Stimulated activated CD4-positive, alpha-beta T cell treated with anti-CD3 and anti-CD28 coated beads, Interleukin-1b, Interleukin-23, amount 100 ng/mL, for 24 hours (primary cell): ENCODE data around the gene ZNF608.

ENCODE experiments used
- DNase-seq, 4 experiments: peaks; one replicate each; pipeline ENCODE4 v3.0.0-alpha.2; 2020; ENCODE audit warnings: low read depth in 4 of 4, low spot score in 1 of 4

ZNF608 gene

DNA sequence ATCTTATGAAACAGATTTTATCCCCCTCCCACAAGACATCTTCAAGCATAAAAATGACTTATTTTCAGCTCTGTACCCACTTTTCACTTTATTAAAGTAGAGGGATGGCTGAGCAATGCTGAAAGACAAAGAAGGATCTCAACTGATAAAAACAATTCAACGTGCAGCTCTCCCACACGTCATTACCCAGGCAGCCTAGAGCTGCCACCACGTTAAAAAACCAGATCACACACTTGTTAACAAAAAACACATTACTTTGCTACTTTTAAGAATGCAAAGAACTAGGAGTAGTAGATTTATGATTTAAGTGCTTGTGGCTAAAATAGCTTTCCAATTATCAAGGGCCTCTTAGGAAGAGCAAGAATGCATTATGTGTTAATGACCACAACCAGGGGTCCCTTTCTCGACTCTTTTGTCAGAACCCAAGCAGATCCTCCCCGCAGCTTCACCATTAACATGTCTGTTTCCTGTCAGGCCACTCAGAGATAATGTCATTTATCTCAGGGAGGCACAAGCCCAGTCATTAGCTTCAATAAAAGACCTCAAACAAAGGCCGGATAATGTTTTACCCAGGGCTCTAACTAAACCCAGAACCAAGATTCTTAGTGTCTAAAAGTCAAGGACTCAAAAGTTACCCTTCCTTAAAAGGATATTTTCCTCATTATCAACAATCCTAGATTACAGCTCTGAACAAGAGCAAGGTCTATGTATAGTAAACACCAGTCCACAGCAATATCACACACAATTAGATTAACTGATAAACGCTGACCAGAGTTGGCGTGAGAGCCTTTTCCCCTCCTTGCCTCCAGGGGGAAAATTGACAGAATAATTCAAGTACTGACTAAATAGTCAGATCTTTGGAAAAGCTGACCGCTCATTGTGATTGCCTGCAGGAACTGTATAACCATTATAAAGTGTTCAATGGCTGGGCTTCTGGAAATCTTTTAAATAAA, 7.5 kb downstream of the ZNF608 start:
- DNase-seq, result no peak

GRCh38 chr5:124737651-124738050, 8.8 kb downstream of the ZNF608 start:
- DNase-seq, result no peak

GRCh38 chr5:124736805-124737188, 9.6 kb downstream of the ZNF608 start:
- DNase-seq, result no peak

DNA sequence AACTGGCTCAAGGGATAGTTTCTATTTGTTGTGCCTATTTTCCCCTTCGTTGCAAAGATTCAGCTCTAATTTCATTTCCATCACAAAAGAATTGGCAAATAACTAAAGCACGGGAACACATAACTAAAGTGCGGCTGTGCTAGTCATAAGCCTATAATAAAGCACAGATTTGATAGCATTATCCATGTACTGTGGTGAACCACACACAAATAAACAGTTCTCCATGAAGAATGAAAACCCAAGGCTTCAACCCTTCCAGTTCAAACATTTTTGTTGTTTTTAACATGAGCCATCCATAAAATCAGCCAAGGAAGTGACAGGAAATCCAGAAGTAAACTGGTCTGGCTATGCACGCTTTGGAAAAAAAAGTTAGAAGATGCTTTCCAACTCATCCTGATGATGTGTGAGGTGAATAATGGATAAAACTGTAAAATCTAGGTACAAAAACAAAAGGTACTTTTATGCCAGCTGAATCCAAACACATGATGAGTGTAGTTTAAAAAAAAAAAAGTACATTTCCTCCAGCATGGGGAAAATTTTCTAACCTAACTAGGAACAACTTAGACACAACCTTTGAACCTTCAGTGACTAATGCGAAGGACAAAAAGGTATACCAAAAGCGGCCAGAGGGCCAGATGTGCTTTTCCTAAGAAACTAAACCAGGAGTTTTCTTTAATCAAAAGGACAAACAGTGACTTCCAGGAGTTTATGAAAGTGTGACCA, 10.2 kb downstream of the ZNF608 start:
- DNase-seq, result no peak

GRCh38 chr5:124735169-124735858, 11.1 kb downstream of the ZNF608 start:
- DNase-seq, result no peak

DNA sequence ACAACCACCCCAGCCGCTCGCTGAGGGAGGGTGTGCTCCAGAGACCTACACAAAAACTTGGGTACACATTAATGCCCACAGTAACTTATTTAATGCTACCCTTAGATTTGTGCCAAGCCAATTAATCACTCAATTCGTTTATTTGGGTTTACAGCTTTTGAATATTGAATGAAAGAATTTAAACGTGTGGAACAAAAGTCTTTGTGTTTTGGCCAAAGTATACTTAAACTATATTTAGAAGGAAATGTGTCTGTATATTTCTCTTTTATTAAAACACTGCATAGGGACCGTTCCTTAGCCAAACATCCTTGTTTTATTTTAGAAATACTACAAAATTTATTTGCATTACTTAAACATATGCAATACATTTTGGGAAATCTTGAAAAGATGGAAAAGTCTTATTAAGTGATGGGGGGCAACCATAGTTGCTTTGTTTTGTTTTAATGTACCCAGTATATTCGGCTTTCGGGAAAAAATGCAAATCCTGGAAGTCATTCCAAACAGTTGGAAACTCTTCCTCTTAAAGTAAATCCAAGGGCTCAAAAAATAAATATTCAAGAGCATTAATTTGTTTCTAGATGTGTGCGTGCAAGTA, 11.8 kb downstream of the ZNF608 start:
- no peak for DNase-seq

- no peak for DNase-seq
Measured at GRCh38 chr5:124733329-124733650, 13.1 kb downstream of the ZNF608 start.

DNA sequence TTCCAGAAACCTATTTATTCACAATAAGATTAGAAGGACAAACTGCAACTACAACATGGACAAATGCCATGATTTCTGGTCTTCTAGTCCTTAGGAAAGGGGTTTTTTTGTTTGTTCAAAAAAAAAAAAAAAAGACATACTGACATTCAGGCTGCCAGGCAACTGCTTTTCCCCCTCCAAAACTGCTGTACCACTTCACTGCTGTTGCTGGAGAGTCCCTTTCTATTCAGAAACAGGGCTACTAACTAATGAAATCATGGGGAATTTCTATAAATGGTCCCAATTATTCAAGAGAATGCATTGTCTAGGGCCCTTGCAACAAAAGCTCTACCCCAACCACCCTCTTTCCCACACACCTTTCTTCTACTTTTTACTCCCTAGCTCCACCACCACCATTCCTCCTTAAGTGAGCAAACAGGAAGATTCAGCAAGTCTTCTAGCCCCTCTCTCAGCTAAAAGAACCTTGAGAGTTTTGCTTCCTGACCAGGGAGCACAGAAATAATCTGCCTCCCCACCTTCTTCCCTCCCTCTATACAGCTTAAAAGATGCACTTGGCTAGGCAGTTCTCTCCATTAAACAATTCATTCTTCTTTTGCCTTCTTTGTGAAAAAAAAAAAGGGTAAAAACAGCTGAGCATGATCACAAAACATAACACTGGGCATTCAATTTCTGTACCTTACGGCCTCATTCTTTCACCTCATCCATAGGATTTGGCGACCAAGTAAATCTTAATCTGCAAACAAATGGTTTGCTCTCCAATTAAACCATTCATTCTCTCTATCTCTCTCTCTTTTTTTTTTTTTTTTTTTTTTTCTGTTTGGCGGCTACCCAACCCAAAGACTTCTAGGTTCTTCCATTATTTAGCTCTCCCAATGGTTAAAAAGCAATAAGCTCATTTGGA, 13.8 kb downstream of the ZNF608 start:
- no peak for DNase-seq

DNA sequence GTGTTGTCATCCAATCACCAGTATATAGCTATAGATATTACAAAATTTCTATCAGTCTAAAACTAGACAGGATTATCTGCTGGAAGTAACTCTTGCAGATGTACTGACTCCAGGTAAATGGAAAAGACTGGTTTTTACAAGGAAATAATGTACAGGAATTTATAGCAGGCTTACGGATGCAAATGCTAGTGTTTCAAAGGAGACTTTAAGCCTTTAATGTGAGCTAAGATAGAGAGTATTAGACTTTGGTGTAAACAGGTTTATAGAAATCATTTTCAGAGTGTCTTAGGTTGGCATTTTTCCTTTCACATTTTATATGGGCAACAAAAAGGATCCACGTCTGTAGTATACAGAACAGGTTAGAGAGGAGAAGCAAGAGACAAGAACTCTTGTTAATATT, 16.1 kb downstream of the ZNF608 start:
- no peak for DNase-seq

DNA sequence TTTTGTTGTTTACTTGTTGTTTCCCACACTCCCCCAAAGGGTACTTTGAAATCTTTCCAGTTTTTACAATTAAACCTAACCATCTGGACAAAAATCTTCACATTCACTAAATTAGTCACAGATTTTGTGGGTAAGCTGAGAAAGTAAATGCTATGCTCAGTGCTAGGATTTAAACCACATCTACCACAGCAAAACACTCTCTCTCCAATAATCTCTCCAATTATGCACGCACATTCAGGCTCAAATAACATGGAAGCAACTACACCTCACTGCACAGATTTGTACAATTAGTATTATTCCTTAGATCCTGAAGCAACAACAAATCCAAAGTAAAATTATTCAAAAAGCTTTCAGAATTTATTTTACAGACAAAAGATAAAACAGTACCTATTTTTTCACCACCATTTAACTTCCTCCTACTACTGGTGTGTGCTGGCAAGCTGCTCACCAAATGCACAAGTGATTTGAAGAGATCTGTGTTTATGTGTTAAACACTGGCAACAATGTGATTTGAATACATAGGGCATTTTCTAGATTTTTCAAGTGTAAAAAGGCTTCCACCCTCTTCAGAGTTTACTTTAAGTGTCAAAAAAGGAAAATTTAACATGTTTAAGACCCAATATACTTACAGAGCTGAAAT, 16.6 kb downstream of the ZNF608 start:
- DNase-seq, result no peak

- no peak for DNase-seq
Measured at GRCh38 chr5:124728968-124729332, 17.5 kb downstream of the ZNF608 start.

- DNase-seq, result no peak
Measured at GRCh38 chr5:124728331-124728967, 18.0 kb downstream of the ZNF608 start.

DNA sequence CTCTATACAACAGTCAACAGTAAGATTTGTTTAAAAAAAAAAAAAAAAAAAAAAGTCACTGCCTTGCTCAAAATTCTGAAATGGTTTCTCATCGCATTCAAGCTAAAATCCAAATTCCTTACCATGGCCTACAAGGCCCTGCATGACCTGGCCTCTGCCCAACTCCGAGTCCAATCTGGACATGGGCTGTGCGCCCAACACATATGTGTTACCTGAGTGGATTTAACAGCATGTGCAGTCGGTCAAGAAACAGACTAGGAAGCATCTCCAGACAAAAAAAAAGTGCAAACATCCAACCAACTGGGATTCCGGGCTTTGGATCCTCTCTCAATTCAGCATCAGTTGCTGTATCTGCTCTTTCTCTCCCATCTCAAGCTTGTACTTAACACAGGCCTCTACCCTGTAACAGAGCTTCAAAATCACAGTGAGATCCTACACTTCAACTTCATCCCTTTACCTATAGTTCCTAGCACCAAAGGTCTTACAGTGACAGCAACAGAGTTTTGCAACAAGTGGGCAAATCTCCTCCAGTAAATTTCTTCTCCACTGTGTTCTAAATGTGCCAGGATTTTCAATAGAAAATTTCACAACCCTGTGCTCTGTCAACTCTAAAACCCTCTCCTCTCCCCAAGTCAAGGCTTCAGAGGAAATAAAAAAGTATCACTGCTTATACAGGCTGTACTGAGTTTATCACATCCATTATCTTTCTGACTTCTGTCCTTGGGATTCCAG, 19.6 kb downstream of the ZNF608 start:
- no peak for DNase-seq

GRCh38 chr5:124725622-124726258, 20.7 kb downstream of the ZNF608 start:
- no peak for DNase-seq

DNA sequence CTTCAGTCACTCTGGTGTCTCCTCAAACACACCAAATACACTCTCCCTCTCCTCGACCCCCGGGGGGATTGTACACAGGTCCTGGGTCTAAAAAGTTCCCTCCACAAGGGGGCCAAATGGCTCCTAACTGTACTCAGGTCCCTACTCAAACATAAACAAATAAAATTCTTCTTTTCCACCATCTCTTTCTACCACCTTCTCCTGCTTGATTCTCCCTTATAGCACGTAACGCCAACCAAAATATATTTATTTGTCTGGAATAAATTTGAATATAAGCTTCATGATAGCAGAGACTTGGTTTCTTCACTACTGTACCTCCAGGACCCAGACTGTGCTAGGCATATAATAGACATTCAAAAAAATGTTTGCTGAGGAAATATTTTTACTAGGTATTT, 21.4 kb downstream of the ZNF608 start:
- DNase-seq, result no peak

DNA sequence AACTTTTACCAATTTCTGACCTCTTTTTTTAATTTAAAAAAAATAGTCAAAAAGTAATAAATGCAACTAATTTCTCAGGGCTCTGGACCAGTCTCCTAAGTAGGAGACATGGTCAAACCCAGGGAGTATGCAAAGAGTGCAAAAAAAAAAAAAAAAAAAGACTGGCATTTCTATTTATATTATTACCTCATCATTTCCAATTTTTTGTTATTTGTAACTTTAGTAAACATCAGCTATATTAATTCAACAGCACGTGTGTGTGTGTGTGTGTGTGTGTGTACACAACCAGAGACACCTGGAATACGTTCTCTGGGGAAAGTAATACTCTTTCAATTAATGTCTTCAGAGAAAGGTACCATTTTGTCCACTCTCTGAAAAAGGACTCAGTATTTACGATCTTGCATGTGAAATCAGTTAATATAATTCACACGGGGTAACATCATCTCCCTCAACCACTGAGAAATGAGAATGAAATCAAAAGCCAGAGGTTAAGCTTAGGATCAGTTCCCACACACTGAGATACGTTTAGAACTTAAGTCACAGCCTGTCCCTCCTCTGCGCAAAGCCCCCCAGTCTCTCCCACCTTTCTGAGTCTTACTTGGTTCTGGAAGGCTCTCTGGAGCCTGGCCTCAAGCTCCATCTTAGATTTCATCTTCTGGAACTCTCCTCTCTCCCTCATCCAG, 21.9 kb downstream of the ZNF608 start:
- no peak for DNase-seq

DNA sequence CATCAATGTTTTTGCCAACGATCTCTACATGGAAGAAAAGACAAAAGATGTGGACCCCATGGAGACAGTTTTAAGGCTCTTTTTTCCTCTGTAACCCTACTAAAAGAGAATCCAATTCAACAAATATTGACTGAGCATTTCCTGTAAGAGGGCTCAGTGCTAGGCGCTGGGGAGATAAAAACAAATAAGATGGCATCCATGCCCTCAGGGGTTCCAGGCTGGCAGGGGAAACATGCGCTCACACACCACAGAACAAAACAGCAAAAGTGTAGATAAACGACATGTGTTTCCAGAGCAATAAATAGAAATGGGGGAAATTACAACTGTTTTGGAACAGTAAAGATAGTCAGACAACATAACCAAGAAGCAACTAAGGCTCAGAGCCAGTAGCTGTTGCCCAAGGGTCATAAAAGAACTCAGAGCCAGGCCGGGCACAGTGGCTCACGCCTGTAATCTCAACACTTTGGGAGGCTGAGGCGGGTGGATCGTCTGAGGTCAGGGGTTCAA, 25.2 kb downstream of the ZNF608 start:
- no peak for DNase-seq

GRCh38 chr5:124720593-124720992, 25.8 kb downstream of the ZNF608 start:
- DNase-seq, result no peak
